Hindlimb muscle (tissue), 1 donor: ENCODE results near the gene PARD3. TPM values are rescaled to one million over a fixed set of nuclear protein-coding genes. Genes with fewer than 3 reads are reported as not detected.
"Not testable (repeated sequence)": the region's sequence is repeated elsewhere in the genome, so short reads cannot be mapped to it uniquely, and the experiment has no call there.

ENCODE experiments used
- DNase-seq: peaks from one replicate; pipeline ENCODE4 v3.0.0-alpha.2; 2013
- polyA plus RNA-seq: library from polyadenylated mRNA; unstranded; fragments of 120-200 nt; gene quantifications from one replicate; pipeline ENCODE4 v1.2.1, GENCODE V29; 2013; ENCODE audit not compliant: insufficient read length

The PARD3 gene
- polyA plus RNA-seq, 1 donor, result 40.7 TPM

DNA sequence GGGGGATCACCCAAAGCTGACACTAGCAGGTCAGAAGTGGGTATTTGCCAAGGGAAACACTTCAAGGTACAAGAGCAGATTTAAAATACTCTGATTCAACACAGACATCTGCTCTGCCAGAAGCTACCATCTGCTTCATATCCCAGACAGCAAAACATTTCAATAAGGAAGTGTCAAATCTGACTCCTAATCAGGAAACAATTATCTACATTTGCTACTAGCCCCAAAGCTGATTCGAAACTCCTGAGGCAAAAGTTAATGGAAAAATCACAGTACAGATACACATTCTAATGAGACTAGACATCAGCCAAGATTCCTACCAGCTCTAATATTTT, 48.9 kb downstream of the PARD3 start:
- no peak for DNase-seq

- DNase-seq, result no peak
These were observed 50.6 kb downstream of the PARD3 start for GRCh38 chr10:34764472-34764946.

DNA sequence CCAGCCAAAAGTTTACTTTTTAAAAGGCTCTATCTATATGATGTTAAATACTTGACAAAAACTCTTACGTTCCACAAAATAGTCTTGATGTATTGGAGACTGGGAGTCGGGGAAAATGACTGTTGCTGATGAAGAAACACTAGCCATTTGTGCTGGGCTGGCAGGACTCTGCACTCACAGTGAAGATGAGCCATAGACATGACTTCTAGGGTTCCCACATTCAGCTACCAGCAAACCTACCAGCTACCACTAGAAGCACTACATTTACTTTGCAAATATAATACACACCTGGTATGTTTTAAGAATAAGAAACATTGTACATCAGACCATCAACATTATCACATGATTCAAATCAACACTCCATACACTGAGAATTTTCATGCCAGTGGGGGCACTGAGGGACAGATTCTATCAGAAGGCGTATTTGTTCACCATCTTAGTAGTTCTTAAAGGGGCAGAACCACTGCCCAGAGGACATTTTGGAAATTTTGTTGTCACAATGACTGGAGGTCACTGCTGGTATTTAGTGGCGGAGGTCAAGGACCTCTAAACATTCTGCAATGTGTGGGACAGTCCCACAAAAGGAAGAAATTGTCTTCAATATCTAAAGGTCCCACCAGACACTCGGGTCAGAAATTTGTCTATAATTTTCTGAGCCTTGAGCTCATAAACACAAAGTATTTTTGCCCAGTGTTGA, 52.3 kb downstream of the PARD3 start:
- no peak for DNase-seq

- DNase-seq, result no peak
These were observed 52.9 kb downstream of the PARD3 start for GRCh38 chr10:34762156-34762555.

GRCh38 chr10:34761453-34761852, 53.6 kb downstream of the PARD3 start:
- no peak for DNase-seq

DNA sequence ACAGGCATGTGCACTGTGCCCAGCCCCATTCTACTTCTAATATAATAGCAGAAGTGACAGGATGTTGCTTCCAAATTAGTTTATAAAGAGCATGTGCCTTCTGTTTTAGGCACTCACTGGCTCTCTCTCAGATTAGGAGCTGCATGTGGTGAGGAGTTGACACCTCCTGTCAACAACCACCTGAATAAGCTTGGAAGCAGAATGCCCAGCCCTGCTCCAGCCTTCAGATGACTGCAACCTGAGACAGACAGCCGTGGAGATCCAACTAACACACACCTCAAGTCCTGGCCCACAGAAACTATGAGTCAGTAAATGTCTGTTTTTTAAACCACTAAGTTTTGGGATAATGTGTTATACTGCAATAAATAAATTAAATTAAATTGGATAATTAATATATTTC, 54.5 kb downstream of the PARD3 start:
- no peak for DNase-seq

- DNase-seq, result no peak
These were observed 55.3 kb downstream of the PARD3 start for GRCh38 chr10:34759837-34760215.

DNA sequence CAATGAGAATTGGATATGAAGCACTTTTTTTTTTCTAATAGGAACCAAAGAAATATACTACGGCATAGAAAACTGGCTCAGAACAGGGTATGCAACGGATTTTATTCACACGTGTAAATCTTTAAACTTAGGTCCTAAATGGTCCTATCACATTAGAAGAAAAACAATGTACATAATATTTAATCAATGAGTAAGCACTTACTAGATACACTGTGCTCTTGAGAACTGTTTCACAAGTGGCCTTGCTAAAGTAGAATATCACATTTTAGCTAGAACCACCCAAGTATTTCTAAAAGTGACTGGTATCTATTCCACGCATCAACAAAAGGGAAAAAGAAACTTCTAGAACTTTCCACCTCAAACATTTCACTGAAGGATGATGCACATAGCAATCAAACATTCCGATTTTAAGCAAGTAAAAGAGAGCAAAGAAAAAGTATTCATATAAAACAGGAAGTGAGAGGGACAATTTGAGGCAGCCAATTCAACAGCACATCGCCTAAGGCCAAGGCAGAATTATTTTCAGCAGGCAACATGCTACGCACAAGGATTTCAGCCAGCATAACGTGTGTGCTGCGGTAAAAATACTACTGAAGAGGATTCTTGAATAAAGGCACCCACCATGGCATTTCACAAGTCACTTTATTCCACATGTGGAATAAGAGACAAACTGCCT, 55.8 kb downstream of the PARD3 start:
- DNase-seq, result no peak

DNA sequence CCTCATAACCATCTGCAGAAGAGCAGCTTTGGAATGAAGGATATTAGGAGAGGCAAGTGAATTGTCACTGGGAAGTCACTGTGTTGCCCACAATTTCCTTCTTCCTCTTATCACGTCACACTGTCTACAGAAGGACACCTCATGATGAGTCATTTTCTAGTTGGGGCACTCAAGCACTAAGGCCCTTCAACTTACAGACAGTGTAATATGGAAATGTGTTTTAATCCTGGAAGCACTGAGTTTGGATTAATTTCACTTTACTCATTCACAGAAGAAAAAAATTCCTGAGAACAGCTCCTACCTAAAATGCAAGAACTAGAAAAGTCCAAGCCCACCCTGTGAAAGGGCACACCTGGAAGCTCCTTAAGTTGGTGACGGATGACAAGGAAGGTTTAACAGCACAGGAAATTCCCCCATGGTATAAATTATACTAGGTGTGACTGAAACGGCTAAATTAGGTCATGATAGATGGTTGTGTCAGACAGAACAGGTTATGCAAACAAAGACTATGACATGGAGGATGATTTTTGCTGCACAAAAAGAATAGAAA, 56.6 kb downstream of the PARD3 start:
- no peak for DNase-seq

DNA sequence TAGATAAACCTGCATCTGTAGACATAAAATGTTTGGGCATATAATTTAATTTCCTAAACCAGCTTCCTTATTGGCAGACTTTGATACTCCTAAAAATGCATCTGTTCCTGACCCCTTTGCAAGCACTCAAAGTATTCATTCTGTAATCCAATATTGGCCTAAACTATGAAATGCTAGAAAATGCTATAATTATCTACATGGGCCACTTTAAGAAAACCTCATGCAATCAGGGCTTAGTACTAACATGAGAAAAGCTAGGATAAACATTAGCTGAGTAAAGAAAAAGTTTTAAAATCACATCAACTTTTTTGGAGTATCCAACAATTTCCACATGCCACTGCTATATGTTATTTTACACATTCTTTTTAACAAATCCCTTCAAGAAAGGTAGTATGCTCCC, 57.2 kb downstream of the PARD3 start:
- no peak for DNase-seq

DNA sequence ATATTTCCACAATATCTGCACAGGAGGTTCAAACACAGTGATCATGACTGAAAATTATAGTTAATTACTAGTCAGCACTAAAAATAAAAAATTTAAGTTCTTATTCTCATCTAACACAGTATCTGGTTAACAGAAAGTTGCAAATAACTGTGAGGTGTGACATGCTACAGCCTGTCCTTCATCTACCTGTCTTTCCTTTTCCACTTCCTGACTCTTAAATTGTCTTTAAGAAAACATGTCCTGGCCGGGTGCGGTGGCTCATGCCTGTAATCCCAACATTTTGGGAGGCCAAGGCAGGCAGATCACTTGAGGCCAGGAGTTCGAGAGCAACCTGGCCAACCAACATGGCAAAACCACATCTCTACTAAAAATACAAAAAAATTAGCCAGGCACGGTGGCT, 57.9 kb downstream of the PARD3 start:
- not testable (repeated sequence) for DNase-seq

DNA sequence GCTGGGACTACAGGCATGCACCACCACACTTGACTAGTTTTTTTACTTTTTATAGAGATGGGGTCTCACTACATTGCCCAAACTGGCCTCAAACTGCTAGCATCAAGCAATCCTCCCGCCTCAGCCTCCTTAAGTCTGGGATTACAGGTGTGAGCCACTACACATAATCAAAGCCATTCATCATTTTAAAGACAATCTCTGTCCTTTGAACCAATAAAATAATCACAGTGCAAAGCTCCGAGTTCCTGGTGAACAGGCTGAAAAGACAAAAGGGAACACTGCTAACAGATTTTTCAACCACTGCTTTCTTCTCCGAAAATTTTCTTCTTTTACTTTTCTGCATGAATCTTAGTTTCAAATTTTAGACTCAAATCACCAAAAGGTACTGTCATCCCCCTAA, 58.5 kb downstream of the PARD3 start:
- no peak for DNase-seq

DNA sequence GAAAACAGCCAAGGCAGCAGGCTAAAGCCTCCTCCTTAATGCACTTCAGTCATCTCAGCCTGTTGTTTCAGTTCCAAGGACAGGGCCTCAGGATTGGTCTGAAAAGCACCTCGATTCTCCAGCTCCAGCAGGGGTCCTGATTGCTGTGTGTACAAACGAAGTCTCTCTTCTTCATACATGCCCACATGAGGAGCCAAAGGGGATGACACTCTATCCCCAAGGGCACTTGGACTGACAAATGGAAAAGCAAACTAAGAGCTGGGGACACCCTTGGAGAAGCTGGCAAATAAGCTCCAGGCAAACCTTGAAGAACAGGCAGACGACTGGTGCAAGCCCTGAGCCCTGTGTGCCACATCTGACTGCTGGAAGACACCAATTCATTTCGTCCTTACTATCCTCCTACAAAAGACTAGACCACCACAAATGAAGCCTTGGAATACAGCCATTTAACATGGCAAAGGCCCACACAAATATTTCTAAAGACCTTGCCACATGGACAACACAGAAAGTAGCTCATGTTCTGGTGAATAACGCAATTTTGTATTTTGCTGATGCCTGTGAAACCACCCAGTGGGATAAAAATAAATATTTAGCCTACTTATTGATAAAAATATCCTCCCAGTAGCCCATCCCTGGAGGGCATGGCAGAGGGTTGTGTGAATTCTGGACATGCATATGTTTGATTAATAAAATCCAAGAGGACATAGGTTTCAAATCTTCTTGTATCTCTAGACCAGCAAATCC, 61.9 kb downstream of the PARD3 start:
- no peak for DNase-seq

GRCh38 chr10:34751272-34751671, 63.8 kb downstream of the PARD3 start:
- DNase-seq, result no peak

DNA sequence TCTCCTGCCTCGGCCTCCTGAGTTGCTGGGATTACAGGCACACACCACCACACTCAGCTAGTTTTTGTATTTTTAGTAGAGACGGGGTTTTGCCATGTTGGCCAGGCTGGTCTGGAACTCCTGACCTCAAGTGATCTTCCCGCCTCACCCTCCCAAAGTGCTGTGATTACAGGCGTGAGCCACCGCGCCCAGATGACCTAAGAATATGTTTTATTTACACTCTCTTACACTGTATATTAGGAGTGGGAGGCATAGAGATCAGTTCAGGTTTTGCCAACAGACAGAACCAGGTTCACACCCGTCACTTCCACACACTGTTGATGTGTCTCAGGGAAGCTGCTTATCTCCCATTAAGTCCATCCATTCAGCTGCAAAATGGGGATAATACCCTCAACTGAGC, 64.3 kb downstream of the PARD3 start:
- DNase-seq, result not testable (repeated sequence)

GRCh38 chr10:34748767-34749166, 66.3 kb downstream of the PARD3 start:
- DNase-seq, result no peak

DNA sequence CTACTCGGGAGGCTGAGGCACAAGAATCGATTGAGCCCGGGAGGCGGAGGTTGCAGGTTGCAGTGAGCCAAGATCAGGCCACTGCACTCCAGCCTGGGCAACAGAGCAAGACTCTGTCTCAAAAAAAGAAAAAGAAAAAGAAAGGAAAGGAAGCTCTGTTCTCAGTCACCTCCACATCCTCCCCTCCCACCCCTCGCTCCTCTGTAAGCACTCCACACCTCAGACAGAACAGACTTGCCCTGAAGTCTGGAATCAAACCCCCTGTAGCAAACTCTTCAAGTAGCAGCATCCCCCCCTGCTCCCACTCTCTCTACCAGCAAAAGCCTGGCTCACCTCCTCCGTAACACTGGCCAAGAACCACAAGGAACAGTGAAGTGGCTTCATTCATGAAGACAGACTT, 66.7 kb downstream of the PARD3 start:
- DNase-seq, result no peak

DNA sequence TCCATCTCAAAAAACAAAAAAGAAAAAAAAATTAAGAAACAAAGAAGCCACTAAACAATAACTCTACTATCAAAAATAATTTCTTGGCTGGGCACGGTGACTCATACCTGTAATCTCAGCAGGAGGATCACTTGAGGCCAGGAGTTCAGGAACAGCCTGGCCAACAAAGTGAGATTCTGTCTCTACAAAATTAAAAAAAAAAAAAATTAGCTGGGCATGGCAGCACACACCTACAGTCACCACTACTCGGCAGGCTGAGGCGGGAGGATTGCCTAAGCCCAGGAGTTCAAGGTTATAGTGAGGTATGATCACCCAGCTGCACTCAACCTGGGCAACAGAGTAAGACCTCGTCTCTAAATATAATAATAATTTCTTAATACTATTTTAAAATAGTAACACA, 69.0 kb downstream of the PARD3 start:
- no peak for DNase-seq

DNA sequence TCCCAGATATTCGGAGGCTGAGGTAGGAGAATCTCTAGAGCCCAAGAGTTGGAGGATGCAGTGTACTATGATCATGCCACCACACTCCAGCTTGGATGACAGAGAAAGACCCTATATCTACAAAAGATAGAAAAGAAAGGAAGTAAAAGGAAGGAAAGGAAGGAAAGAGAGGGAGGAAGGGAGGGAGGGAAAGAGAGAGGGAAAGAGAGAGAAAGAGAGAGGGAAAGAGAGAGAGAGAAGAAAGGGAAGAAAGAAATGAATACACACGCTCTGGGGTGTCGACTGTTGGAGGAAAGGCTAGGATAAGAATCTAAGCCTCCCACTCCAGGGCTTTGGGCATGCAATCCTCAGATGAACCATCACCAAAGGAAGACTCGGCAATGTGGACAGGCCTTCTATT, 69.9 kb downstream of the PARD3 start:
- DNase-seq, result no peak

GRCh38 chr10:34744590-34744989, 70.5 kb downstream of the PARD3 start:
- no peak for DNase-seq

GRCh38 chr10:34743814-34744213, 71.3 kb downstream of the PARD3 start:
- DNase-seq, result no peak

GRCh38 chr10:34742456-34742855, 72.6 kb downstream of the PARD3 start:
- no peak for DNase-seq

DNA sequence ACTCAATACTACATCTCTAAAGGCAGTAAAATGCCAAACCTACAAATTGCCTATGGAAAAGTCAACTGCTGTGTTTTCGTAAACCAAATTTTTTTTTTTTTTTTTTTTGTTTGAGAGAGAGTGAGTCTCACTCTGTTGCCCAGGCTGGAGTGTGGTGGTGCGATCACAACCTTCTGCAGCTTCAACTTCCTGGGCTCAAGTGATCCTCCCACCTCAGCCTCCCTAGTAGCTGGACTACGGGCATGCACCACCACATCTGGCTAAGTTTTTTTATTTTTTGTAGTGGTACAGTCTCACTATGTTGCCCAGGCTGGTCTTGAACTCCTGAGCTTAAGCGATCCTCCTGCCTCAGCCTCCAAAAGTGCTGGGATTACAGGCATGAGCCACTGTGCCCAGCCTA, 74.0 kb downstream of the PARD3 start:
- DNase-seq, result not testable (repeated sequence)

- no peak for DNase-seq
These were observed 74.8 kb downstream of the PARD3 start for GRCh38 chr10:34740321-34740720.
